Natural killer cell (primary cell): Measurements from ENCODE around the gene FGFR2. TPM values are rescaled to one million over a fixed set of nuclear protein-coding genes. Genes with fewer than 3 reads are reported as not detected.

Experiments
- ATAC-seq, 3 donors: fragments of 150-1000 bp in 2 of 3; fragments of 200-7000 bp in 1 of 3; cut with Tn5 transposase; 1 replicate in 1 of 3; 2 replicates in 2 of 3; pipeline ENCODE4 v1.10.0; 2021; ENCODE audit warnings: mild to moderate bottlenecking in 2 of 3, moderate library complexity in 2 of 3
- DNase-seq, 2 donors: peaks; one replicate each; pipeline versions ENCODE4 v3.0.0 to v3.0.0-alpha.2; 2013 to 2021; ENCODE audit warnings: mixed read lengths in 1 of 2
- H3K27ac ChIP-seq: one replicate; pipeline ENCODE4 v1.5.1; 2013; ENCODE audit warnings: mild to moderate bottlenecking, low read length
- H3K27me3 ChIP-seq: one replicate; pipeline ENCODE4 v1.6.1; 2013; ENCODE audit warnings: low read length; ENCODE audit not compliant: control insufficient read depth, insufficient read depth
- H3K36me3 ChIP-seq: one replicate; pipeline ENCODE4 v1.6.1; 2013; ENCODE audit warnings: low read length; ENCODE audit not compliant: control insufficient read depth, insufficient read depth
- H3K4me1 ChIP-seq: one replicate; pipeline ENCODE4 v1.6.1; 2013; ENCODE audit warnings: low read length; ENCODE audit not compliant: control insufficient read depth, insufficient read depth
- H3K4me3 ChIP-seq: one replicate; pipeline ENCODE4 v1.5.1; 2013; ENCODE audit warnings: low read length
- H3K9me3 ChIP-seq: one replicate; pipeline ENCODE4 v1.6.1; 2013; ENCODE audit warnings: low read length; ENCODE audit not compliant: control insufficient read depth, insufficient read depth
- H3K27ac Mint-ChIP-seq, 2 donors: one replicate each; pipeline ENCODE4 v1.8.0; 2022; ENCODE audit warnings: mild to moderate bottlenecking in 2 of 2, mixed read lengths in 2 of 2, moderate library complexity in 1 of 2
- H3K27me3 Mint-ChIP-seq, 2 donors: one replicate each; pipeline ENCODE4 v1.8.0; 2022; ENCODE audit warnings: low read depth in 2 of 2, mixed read lengths in 2 of 2
- H3K36me3 Mint-ChIP-seq: one replicate; pipeline ENCODE4 v1.8.0; 2022; ENCODE audit warnings: mixed read lengths
- H3K4me1 Mint-ChIP-seq, 2 donors: one replicate each; pipeline ENCODE4 v1.8.0; 2022; ENCODE audit warnings: mixed read lengths in 2 of 2
- H3K4me3 Mint-ChIP-seq: one replicate; pipeline ENCODE4 v1.8.0; 2022; ENCODE audit warnings: mild to moderate bottlenecking, moderate library complexity, mixed read lengths
- H3K9me3 Mint-ChIP-seq, 2 donors: one replicate each; pipeline ENCODE4 v1.8.0; 2022; ENCODE audit warnings: mixed read lengths in 2 of 2
- WGBS: methylation state at CpG from one replicate; pipeline ENCODE4 v1.1.7; 2013; ENCODE audit warnings: missing lambda C conversion rate; ENCODE audit not compliant: insufficient coverage; 5-methylcytosine and 5-hydroxymethylcytosine counted together
- intact Hi-C: fragments of 100-400 bp; cut with micrococcal nuclease; formaldehyde crosslinking; loops from one replicate; pipeline ENCODE4 v1.14.2; 2022
- total RNA-seq, 4 donors: library from RNA; stranded (reverse); fragments of 120-200 nt in 1 of 4; gene quantifications; one replicate each; pipeline versions ENCODE4 v1.2.3 to v1.2.4, GENCODE V29; 2013 to 2022
- TF ChIP-seq, protein P1 (sequence below): fragments of 200-600 bp; IDR thresholded peaks from one replicate; pipeline ENCODE4 v1.8.0; 2022; ENCODE audit warnings: antibody characterized with exemption

FGFR2 gene
- total RNA-seq, 3 donors from 2014 or later (not counting 1 experiment from before 2014, with no cell fraction given), result 0.72 to 5.6 TPM; not detected in 1

DNA sequence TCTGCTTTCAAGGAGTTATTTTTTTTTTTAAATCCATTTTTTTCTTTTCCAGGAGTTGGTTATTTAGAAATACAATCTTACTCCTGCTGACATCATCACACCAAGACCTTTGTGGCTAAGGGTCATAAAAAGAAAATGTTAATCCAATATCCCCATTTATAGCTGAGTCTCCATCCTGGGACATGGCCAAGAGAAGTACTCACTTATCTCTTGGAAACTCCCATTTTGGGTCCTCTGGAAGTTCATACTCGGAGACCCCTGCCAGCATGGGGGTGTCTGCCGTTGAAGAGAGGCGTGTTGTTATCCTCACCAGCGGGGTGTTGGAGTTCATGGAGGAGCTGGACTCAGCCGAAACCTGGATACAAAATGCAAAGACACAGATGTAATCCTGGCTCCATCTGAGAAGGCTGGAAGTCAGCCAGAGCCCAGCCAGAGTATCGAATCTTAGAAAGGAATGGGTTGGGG lies 94.6 kb downstream of the FGFR2 start:
- Mint-ChIP-seq H3K27ac (no peak overlapping the region), H3K27me3 (no peaks in the 10 kb centered on the region), H3K36me3 (no peaks in the 10 kb centered on the region), H3K9me3 (no peaks in the 10 kb centered on the region), H3K4me1 (no peaks in the 10 kb centered on the region), H3K4me3 (no peak overlapping the region)
- no peaks in the 10 kb centered on the region for H3K9me3 ChIP-seq
- ATAC-seq, result no peak
- H3K4me1 ChIP-seq, result no peaks in the 10 kb centered on the region
- TF ChIP-seq, protein P1, sequence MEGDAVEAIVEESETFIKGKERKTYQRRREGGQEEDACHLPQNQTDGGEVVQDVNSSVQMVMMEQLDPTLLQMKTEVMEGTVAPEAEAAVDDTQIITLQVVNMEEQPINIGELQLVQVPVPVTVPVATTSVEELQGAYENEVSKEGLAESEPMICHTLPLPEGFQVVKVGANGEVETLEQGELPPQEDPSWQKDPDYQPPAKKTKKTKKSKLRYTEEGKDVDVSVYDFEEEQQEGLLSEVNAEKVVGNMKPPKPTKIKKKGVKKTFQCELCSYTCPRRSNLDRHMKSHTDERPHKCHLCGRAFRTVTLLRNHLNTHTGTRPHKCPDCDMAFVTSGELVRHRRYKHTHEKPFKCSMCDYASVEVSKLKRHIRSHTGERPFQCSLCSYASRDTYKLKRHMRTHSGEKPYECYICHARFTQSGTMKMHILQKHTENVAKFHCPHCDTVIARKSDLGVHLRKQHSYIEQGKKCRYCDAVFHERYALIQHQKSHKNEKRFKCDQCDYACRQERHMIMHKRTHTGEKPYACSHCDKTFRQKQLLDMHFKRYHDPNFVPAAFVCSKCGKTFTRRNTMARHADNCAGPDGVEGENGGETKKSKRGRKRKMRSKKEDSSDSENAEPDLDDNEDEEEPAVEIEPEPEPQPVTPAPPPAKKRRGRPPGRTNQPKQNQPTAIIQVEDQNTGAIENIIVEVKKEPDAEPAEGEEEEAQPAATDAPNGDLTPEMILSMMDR, result no peak
- no peak overlapping the region for H3K4me3 ChIP-seq
- intact Hi-C loops, result no loop called here
- H3K27ac ChIP-seq, result no peak overlapping the region
- 85% methylated on average over 6 of the region's 6 CpGs for WGBS
- no peaks in the 10 kb centered on the region for H3K36me3 ChIP-seq
- no peaks in the 10 kb centered on the region for H3K27me3 ChIP-seq
- no peak for DNase-seq

DNA sequence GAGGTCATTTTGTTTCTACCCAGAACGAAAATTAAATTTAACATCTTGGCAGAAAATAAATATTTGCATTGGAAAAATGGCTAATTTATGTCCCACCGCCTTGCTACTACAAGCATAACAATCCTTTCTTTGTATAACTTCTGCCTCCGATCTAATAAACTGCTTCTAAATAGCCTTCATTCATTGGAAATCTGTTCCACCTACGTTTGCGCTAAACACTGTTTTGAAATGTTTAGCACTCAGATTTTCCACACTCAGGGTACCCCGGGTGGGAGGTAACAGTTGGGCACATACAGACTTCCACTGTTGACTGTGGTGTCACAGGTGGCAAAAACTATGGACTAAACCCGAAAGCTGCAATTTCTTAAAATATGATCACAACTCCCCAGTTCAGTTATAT lies 96.4 kb downstream of the FGFR2 start:
- Mint-ChIP-seq H3K27ac (no peak overlapping the region), H3K4me1 (no peaks in the 10 kb centered on the region), H3K27me3 (no peaks in the 10 kb centered on the region), H3K4me3 (no peak overlapping the region), H3K36me3 (no peaks in the 10 kb centered on the region), H3K9me3 (no peaks in the 10 kb centered on the region)
- no peaks in the 10 kb centered on the region for H3K36me3 ChIP-seq
- no peak overlapping the region for H3K4me3 ChIP-seq
- TF ChIP-seq, protein P1, result no peak
- H3K27ac ChIP-seq, result no peak overlapping the region
- H3K9me3 ChIP-seq, result no peaks in the 10 kb centered on the region
- ATAC-seq, result no peak
- no peaks in the 10 kb centered on the region for H3K27me3 ChIP-seq
- DNase-seq, result no peak
- 96% methylated on average over 6 of the region's 7 CpGs for WGBS
- intact Hi-C loops, result no loop called here
- no peaks in the 10 kb centered on the region for H3K4me1 ChIP-seq

DNA sequence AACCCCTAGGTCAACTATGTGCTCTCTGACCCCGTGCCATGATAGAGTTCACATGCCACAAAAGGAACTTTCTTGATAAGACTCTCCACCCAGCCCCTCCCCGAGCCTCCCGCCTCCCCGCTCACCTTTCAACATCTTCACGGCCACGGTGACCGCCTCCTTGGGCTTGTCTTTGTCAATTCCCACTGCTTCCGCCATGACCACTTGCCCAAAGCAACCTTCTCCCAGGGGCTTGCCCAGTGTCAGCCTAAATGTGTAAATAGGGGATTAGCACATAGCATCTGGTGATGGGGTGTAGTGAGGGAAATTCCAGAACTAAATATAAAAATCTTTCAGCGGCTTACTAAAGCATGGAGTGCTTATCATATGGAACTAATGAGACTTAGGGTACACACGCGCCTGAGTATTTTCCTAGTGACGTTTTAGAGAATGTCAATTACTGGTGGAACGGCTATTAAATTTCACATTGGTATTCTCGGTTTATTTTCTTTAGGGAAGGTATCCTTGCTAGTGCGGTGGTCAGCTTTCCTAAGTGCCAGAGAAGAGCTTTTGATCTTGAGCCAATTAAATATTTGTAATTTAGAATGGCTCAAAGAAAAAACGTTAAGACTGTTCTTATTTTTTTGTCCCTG lies 97.4 kb downstream of the FGFR2 start:
- Mint-ChIP-seq H3K9me3 (no peaks in the 10 kb centered on the region), H3K27me3 (no peaks in the 10 kb centered on the region), H3K4me1 (no peaks in the 10 kb centered on the region), H3K36me3 (no peaks in the 10 kb centered on the region), H3K27ac (no peak overlapping the region), H3K4me3 (no peak overlapping the region)
- DNase-seq (no peak), ATAC-seq (no peak)
- Histone ChIP-seq H3K4me3 (no peak overlapping the region), H3K4me1 (no peaks in the 10 kb centered on the region), H3K27ac (no peak overlapping the region), H3K36me3 (no peaks in the 10 kb centered on the region), H3K27me3 (no peaks in the 10 kb centered on the region), H3K9me3 (no peaks in the 10 kb centered on the region)
- 93% methylated on average over 14 of the region's 16 CpGs for WGBS
- TF ChIP-seq, protein P1, result no peak
- intact Hi-C loops, result no loop called here
